H54 (cell line): ENCODE measurements around the gene TENM3.

Experiments
- DNase-seq: peaks from one replicate; pipeline ENCODE4 v3.0.0; 2011; ENCODE audit warnings: low spot score, mixed read lengths; ENCODE audit not compliant: insufficient read length
- FAIRE-seq: peaks from 3 replicates; lab custom pipeline; 2011; peaks lifted over from hg19 to GRCh38; lab: Jason Lieb, UNC
- POLR2A ChIP-seq: IDR thresholded peaks from 2 replicates; pipeline ENCODE4 v1.6.1; 2011; ENCODE audit warnings: low read depth, mild to moderate bottlenecking, low read length

TENM3 gene

GRCh38 chr4:182831376-182831775 lies 588.2 kb downstream of the TENM3 start:
- DNase-seq (no peak), FAIRE-seq (no peak)
- no peak for TF ChIP-seq POLR2A

- FAIRE-seq (no peak), DNase-seq (no peak)
- no peak for TF ChIP-seq POLR2A
Observed at GRCh38 chr4:182832352-182833120, 589.3 kb downstream of the TENM3 start.

- FAIRE-seq: no peak
- TF ChIP-seq POLR2A: no peak
- DNase-seq: no peak
Observed at GRCh38 chr4:182835006-182835740, 592.0 kb downstream of the TENM3 start.

GRCh38 chr4:182837831-182838230 lies 594.6 kb downstream of the TENM3 start:
- no peak for DNase-seq
- FAIRE-seq: no peak
- no peak for TF ChIP-seq POLR2A

GRCh38 chr4:182838535-182838934 lies 595.3 kb downstream of the TENM3 start:
- FAIRE-seq (no peak), DNase-seq (no peak)
- no peak for TF ChIP-seq POLR2A

GRCh38 chr4:182839256-182839655 lies 596.1 kb downstream of the TENM3 start:
- no peak for FAIRE-seq
- DNase-seq: no peak
- TF ChIP-seq POLR2A: no peak

- TF ChIP-seq POLR2A: no peak
- DNase-seq (no peak), FAIRE-seq (no peak)
Observed at GRCh38 chr4:182840108-182840507, 596.9 kb downstream of the TENM3 start.

GRCh38 chr4:182842104-182842600 lies 599.0 kb downstream of the TENM3 start:
- DNase-seq (no peak), FAIRE-seq (no peak)
- no peak for TF ChIP-seq POLR2A

- FAIRE-seq (no peak), DNase-seq (no peak)
- no peak for TF ChIP-seq POLR2A
Observed at GRCh38 chr4:182842759-182843390, 599.7 kb downstream of the TENM3 start.

GRCh38 chr4:182843808-182844325 lies 600.7 kb downstream of the TENM3 start:
- no peak for TF ChIP-seq POLR2A
- DNase-seq: no peak
- FAIRE-seq: no peak

- no peak for TF ChIP-seq POLR2A
- FAIRE-seq: no peak
- DNase-seq: no peak
Observed at GRCh38 chr4:182845618-182846017, 602.4 kb downstream of the TENM3 start.

- no peak for TF ChIP-seq POLR2A
- no peak for FAIRE-seq
Observed at GRCh38 chr4:182846036-182846435, 602.8 kb downstream of the TENM3 start.

GRCh38 chr4:182847576-182848450 lies 604.6 kb downstream of the TENM3 start:
- FAIRE-seq: no peak
- TF ChIP-seq POLR2A: no peak
- DNase-seq: no peak

More at GRCh38 chr4:182846036-182846435, 602.8 kb downstream of the TENM3 start:
- no peak for DNase-seq
